Renal pelvis (tissue), 4 donors: Measurements from ENCODE around the gene LOX. TPM values are rescaled to one million over a fixed set of nuclear protein-coding genes. Genes with fewer than 3 reads are reported as not detected.

ENCODE experiments used
- DNase-seq: peaks from one replicate; pipeline ENCODE4 v3.0.0-alpha.2; 2013
- polyA plus RNA-seq, 3 donors: library from polyadenylated mRNA; unstranded; fragments of 120-200 nt; gene quantifications; one replicate each; pipeline ENCODE4 v1.2.1, GENCODE V29; 2013; ENCODE audit not compliant: insufficient read length in 3 of 3

The LOX gene
- polyA plus RNA-seq, 3 donors = 36.5 to 43.7 (median 41.6) TPM

DNA sequence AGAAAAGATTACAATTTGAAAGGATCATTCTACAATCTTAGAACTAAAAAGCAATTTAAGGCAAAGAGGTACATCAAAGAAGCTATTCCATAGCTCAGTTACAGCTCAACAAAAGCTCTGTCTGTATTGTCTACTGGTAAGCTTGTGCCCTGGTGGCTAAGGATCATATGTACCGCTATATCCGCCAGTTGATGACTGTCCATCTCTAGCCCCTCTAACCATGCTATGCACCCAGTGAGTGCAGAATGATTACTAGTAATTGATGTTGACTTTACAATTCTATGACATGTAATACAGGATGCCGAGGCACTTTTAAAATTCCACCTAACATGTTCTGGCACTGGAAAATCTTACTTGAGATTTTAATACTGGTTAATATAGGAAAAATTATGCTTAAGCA is 13.1 kb downstream of the LOX start:
- no peak for DNase-seq

DNA sequence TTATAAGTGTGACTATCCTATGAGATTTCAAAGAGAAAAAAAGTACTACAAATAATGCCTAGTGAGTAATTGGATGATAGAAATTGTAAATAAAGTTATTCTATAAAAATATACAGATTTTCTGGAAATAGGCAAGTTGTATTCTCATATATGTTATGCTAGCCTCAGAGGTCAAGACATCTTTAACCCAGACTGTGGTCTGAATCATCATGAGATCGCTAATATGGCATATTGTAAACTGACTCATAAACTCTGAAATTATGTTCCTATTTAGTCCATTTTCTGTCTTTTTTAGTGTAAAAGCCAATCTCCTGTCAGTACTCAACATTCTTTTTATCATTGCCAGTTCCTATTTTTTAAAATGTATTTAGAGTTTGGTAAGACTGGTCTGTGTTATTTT is 14.2 kb downstream of the LOX start:
- no peak for DNase-seq

GRCh38 chr5:122062205-122062604 is 15.9 kb downstream of the LOX start:
- DNase-seq = no peak

DNA sequence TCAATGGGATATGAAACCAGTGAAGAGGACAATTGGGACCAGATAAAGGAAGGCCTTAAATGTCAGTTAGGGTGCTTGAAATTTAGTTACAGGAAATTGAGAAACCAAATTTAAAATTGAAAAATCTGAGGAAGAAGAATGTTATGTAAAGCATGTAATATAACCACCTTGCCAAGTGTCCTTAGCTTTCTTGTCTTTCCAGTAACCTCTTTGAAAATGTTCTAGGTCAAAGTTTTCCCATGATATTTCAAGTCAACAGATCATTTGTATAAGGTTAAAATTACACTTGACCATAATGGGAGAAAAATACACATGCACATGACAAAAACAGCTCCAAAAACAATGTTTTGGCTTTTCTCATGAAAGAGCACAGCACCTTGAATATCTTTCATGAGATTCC is 21.1 kb downstream of the LOX start:
- DNase-seq = no peak

DNA sequence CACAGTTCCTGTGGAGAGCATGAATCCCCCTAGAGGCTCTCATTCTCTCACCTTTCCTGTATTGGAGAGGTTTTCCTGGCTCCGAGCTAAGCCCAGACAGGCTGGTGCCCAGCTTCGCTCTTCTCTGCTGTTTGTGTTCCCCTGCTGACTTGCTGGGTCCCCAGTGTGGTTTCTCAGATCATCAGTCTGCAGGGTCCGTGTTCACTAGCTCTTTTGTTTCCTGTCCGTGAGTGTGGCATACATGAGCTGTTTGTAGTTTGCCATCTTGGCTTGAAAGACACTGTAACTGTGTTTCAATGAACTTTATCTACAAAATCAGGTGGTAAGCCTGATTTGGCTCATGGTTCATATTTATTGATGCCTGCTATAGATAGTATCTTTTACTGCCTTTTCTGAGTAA is 23.8 kb downstream of the LOX start:
- no peak for DNase-seq

GRCh38 chr5:122053181-122054109 is 24.6 kb downstream of the LOX start:
- DNase-seq = no peak

DNA sequence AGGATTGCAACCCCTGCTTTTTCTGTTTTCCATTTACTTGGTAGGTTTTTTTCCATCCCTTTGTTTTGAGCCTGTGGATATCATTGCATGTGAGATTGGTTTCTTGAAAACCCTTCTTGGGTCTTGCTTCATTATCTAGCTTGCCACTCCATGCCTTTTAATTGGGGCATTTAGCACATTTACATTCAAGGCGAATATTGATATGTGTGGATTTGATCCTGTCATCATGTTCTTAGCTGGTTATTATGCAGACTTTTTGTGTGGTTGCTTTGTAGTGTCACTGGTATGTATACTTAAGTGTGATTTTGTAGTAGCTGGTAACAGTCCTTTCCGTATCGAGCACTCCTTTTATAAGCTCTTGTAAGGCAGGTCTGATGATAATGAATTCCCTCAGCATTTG is 26.5 kb downstream of the LOX start:
- no peak for DNase-seq

DNA sequence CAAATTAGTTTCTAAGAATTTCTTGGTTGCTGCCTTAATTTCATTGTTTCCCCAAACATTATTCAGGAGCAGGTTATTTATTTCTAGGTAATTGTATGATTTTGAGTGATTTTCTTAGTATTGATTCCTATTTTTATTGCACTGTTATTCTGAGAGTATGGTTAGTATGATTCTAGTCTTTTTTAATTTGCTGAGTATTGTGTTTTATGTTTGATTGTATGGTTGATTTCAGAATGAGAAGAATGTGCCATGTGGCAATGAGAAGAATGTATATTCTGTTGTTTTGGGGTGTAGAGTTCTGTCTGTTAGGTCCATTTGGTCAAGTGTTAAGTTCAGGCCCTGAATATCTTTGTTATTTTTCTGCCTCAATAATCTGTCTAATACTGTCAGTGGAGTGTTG is 27.1 kb downstream of the LOX start:
- no peak for DNase-seq

GRCh38 chr5:122040636-122041302 is 37.3 kb downstream of the LOX start:
- DNase-seq = no peak

DNA sequence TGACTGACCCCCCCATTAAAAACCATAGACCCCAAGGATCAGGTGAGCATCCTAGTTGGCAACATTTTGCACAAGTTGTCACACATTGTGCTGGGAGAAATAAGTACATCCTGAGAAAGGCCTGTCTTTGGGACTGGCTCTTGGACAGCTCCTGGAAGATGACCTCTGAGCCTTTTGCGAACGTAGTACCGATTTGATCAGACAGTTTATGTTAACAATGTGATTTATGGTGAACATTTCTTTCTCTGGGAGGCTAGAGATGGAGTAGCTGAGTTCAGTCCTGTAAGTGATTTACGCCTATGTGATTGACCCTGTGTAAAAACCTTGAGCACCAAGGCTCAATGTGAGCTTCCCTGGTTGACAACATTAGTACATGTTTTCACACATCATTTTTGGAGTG is 41.7 kb downstream of the LOX start:
- no peak for DNase-seq

GRCh38 chr5:122035913-122036312 is 42.1 kb downstream of the LOX start:
- no peak for DNase-seq

DNA sequence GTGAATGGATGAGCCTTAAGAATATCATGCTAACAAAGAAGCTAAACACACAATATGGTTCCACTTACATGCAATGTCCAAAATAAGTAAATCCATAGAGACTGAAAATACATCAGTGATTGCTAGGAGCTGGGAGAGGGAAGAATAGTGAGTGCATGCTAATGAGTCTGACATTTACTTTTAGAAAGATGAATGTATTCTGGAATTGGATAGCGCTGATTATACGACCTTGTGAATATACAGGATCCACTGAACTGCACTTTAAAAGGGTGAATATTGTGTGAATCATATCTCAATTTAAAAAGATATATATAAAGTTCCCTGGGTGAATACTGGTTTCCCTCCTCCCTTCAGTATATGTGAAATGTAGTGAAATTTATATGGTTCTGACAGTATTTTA is 46.2 kb downstream of the LOX start:
- DNase-seq = no peak

- DNase-seq = no peak
These were observed 47.8 kb downstream of the LOX start for GRCh38 chr5:122030251-122030650.

GRCh38 chr5:122029818-122030217 is 48.2 kb downstream of the LOX start:
- DNase-seq = no peak

DNA sequence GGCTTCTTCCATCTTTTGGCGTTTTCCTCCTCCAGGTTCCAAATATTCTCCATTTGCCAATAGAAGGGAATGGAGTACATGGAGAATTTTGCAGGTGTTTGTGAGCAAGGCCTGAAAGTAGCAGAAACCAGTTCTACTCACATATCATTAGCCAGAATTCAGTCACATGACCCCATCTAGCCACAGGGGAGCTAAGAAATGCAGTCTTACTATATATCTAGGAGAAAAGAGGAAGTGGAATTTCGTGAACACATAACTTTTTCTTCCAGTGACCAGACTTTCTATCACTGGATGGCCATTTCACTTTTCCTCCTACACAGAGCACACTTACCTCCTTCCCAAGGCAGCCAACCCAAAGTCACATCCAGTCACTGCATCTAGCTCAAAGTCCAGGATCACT is 55.1 kb downstream of the LOX start:
- no peak for DNase-seq

- no peak for DNase-seq
These were observed 58.0 kb downstream of the LOX start for GRCh38 chr5:122019919-122020590.

GRCh38 chr5:122015471-122015870 is 62.6 kb downstream of the LOX start:
- no peak for DNase-seq

GRCh38 chr5:122014236-122014935 is 63.7 kb downstream of the LOX start:
- no peak for DNase-seq
